ENCODE data around the gene UGT1A8.

DNA sequence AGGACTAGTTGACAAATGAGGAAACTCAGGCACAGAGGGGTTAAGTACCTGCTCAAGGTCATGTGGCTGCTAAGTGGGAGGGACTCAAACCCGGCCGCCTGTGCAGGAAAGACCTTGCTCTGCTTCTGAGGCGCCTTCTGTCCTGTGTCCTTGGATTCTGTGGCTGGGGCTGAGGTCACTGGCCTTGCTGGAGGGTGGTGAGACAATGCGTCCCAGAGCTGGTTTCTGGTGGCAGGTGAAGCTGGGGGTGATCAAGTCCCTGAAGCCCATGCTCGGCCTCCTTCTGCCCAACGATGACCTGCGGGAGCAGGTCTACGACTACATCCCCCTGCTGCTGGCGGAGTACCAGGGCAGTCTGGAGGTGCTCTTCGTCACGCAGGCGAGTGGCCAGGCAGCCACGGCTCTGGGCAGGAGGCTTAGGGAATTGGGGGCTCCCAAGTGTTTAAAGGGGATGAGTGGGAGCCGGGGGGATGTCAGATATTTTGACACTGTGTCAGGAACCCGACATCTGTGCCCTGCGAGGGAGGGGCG lies 176.8 kb downstream of the UGT1A8 start:
- TF ChIP-seq MAX (IDR thresholded peaks at IDR 0.05) = no peak
- TF ChIP-seq, protein P1, sequence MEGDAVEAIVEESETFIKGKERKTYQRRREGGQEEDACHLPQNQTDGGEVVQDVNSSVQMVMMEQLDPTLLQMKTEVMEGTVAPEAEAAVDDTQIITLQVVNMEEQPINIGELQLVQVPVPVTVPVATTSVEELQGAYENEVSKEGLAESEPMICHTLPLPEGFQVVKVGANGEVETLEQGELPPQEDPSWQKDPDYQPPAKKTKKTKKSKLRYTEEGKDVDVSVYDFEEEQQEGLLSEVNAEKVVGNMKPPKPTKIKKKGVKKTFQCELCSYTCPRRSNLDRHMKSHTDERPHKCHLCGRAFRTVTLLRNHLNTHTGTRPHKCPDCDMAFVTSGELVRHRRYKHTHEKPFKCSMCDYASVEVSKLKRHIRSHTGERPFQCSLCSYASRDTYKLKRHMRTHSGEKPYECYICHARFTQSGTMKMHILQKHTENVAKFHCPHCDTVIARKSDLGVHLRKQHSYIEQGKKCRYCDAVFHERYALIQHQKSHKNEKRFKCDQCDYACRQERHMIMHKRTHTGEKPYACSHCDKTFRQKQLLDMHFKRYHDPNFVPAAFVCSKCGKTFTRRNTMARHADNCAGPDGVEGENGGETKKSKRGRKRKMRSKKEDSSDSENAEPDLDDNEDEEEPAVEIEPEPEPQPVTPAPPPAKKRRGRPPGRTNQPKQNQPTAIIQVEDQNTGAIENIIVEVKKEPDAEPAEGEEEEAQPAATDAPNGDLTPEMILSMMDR (IDR thresholded peaks at IDR 0.05 in 2 of 3, conservative IDR thresholded peaks at IDR 0.05 in 1 of 3; ENCODE audit: borderline replicate concordance in 1 of 3, insufficient read depth in 1 of 3, low read depth in 2 of 3, low read length in 2 of 3) = no peak
- TF ChIP-seq, protein P2, sequence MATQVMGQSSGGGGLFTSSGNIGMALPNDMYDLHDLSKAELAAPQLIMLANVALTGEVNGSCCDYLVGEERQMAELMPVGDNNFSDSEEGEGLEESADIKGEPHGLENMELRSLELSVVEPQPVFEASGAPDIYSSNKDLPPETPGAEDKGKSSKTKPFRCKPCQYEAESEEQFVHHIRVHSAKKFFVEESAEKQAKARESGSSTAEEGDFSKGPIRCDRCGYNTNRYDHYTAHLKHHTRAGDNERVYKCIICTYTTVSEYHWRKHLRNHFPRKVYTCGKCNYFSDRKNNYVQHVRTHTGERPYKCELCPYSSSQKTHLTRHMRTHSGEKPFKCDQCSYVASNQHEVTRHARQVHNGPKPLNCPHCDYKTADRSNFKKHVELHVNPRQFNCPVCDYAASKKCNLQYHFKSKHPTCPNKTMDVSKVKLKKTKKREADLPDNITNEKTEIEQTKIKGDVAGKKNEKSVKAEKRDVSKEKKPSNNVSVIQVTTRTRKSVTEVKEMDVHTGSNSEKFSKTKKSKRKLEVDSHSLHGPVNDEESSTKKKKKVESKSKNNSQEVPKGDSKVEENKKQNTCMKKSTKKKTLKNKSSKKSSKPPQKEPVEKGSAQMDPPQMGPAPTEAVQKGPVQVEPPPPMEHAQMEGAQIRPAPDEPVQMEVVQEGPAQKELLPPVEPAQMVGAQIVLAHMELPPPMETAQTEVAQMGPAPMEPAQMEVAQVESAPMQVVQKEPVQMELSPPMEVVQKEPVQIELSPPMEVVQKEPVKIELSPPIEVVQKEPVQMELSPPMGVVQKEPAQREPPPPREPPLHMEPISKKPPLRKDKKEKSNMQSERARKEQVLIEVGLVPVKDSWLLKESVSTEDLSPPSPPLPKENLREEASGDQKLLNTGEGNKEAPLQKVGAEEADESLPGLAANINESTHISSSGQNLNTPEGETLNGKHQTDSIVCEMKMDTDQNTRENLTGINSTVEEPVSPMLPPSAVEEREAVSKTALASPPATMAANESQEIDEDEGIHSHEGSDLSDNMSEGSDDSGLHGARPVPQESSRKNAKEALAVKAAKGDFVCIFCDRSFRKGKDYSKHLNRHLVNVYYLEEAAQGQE (IDR thresholded peaks at IDR 0.05; ENCODE audit: low read depth) = no peak
- TF ChIP-seq POLR2A (IDR thresholded peaks at IDR 0.05; ENCODE audit: borderline replicate concordance, extremely low read depth, insufficient read depth, insufficient read length) = no peak
- TF ChIP-seq ZNF274 (IDR thresholded peaks at IDR 0.05; ENCODE audit: low read depth, low read length) = no peak
- no peak for TF ChIP-seq ATF3 (IDR thresholded peaks at IDR 0.05)
- no peak for TF ChIP-seq POLR2AphosphoS5 (IDR thresholded peaks at IDR 0.05; ENCODE audit: low read depth, low read length)
- TF ChIP-seq JUND (IDR thresholded peaks at IDR 0.05) = no peak
